ENCODE measurements around the gene KLHL40.

DNA sequence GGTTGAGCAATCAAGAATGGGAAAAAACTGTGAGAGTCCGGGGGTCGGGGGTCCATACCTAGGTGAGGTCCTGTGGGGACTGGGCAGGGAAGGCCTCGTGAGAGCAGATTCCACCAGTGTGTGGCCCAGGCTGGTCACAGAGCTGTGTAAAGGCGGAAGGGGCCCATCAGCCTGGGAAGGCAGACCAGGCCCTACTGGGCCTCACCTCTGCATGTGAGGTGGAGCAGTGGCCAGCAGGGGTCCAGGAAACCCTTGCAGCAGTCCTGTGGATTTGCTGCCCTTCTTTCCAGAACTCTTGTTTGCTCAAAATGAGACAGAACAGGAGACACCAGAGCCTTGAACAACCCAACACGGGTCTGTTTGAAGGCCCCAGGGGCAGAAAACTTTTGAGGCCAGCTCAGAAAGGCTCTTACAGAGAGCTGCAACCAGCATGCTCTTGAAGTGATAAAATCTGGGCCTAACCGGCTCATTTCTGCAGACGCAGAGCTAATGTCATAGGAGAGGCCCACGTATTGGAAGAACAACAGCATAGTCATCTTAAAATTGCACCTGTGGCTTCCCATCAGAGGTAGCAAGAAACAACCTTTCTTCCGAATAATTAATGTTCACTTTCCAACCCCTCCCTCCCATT is 47.6 kb downstream of the KLHL40 start:
- TF ChIP-seq, protein P1, sequence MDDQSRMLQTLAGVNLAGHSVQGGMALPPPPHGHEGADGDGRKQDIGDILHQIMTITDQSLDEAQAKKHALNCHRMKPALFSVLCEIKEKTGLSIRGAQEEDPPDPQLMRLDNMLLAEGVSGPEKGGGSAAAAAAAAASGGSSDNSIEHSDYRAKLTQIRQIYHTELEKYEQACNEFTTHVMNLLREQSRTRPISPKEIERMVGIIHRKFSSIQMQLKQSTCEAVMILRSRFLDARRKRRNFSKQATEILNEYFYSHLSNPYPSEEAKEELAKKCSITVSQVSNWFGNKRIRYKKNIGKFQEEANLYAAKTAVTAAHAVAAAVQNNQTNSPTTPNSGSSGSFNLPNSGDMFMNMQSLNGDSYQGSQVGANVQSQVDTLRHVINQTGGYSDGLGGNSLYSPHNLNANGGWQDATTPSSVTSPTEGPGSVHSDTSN (IDR thresholded peaks at IDR 0.05; ENCODE audit: insufficient replicate concordance, low read depth, low read length), result no peak
- TF ChIP-seq, protein P2, sequence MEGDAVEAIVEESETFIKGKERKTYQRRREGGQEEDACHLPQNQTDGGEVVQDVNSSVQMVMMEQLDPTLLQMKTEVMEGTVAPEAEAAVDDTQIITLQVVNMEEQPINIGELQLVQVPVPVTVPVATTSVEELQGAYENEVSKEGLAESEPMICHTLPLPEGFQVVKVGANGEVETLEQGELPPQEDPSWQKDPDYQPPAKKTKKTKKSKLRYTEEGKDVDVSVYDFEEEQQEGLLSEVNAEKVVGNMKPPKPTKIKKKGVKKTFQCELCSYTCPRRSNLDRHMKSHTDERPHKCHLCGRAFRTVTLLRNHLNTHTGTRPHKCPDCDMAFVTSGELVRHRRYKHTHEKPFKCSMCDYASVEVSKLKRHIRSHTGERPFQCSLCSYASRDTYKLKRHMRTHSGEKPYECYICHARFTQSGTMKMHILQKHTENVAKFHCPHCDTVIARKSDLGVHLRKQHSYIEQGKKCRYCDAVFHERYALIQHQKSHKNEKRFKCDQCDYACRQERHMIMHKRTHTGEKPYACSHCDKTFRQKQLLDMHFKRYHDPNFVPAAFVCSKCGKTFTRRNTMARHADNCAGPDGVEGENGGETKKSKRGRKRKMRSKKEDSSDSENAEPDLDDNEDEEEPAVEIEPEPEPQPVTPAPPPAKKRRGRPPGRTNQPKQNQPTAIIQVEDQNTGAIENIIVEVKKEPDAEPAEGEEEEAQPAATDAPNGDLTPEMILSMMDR (IDR thresholded peaks at IDR 0.05 in 2 of 3, conservative IDR thresholded peaks at IDR 0.05 in 1 of 3; ENCODE audit: control insufficient read depth in 2 of 3, extremely low read depth in 1 of 3, insufficient read depth in 1 of 3, low read depth in 3 of 3, low read length in 3 of 3), result no peak
- no peak for TF ChIP-seq EP300 (IDR thresholded peaks at IDR 0.05; ENCODE audit: borderline replicate concordance in 1 of 2, control insufficient read depth in 1 of 2, low read depth in 2 of 2, low read length in 2 of 2)
- TF ChIP-seq HDAC6 (IDR thresholded peaks at IDR 0.05; ENCODE audit: unreplicated experiment), result no peak
- TF ChIP-seq CEBPB (IDR thresholded peaks at IDR 0.05; ENCODE audit: borderline replicate concordance in 1 of 2, low read depth in 2 of 2, low read length in 2 of 2), result no peak
- TF ChIP-seq, protein P3, sequence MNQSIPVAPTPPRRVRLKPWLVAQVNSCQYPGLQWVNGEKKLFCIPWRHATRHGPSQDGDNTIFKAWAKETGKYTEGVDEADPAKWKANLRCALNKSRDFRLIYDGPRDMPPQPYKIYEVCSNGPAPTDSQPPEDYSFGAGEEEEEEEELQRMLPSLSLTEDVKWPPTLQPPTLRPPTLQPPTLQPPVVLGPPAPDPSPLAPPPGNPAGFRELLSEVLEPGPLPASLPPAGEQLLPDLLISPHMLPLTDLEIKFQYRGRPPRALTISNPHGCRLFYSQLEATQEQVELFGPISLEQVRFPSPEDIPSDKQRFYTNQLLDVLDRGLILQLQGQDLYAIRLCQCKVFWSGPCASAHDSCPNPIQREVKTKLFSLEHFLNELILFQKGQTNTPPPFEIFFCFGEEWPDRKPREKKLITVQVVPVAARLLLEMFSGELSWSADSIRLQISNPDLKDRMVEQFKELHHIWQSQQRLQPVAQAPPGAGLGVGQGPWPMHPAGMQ (IDR thresholded peaks at IDR 0.05; ENCODE audit: borderline replicate concordance), result no peak
- TF ChIP-seq FOXM1 (IDR thresholded peaks at IDR 0.05; ENCODE audit: low read depth, low read length), result no peak
- TF ChIP-seq POLR2AphosphoS5 (IDR thresholded peaks at IDR 0.05; ENCODE audit: low read length), result no peak
- TF ChIP-seq, protein P4, sequence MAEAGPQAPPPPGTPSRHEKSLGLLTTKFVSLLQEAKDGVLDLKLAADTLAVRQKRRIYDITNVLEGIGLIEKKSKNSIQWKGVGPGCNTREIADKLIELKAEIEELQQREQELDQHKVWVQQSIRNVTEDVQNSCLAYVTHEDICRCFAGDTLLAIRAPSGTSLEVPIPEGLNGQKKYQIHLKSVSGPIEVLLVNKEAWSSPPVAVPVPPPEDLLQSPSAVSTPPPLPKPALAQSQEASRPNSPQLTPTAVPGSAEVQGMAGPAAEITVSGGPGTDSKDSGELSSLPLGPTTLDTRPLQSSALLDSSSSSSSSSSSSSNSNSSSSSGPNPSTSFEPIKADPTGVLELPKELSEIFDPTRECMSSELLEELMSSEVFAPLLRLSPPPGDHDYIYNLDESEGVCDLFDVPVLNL (IDR thresholded peaks at IDR 0.05; ENCODE audit: low read depth, low read length), result no peak
- no peak for TF ChIP-seq MEF2A (IDR thresholded peaks at IDR 0.05; ENCODE audit: insufficient read depth, low read depth, low read length)
- no peak for TF ChIP-seq RAD21 (IDR thresholded peaks at IDR 0.05; ENCODE audit: insufficient read depth, low read depth, low read length)
- no peak for TF ChIP-seq TCF12 (IDR thresholded peaks at IDR 0.05; ENCODE audit: low read depth, low read length)
